Measurements from ENCODE around the gene CCDC197.

Gene CCDC197

DNA sequence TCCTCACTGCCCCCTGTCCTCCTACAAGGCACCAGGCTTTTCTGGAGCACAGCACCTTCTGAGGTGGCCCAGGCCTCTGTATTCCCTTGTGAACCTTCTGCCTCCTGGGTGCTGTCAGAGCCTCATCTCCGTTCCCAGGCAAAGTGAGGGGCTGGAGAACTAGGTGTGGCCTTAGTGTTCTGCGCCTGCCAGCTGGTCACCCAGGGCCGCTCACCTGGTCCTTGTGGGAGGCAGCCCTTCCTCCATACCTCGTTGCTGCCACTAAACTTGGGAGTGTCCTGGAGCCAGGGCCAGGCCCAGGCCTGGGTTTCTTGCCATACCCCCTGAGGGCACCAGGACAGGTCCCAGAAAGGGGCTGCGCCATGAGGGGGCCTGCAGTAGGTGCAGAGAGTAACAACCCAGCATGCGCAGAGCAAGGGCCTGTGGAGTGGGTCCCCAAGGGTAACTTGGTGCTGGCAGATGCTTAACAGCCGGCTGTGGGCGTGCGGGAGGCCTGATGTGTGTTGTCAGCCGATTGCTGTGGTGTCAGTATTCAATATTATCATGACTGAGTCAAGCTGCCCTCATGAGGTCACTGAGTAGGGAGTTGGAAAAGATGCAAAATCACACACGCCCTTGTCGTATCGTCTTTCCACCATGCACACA lies 46.1 kb downstream of the CCDC197 start:
- H3K27ac ChIP-seq (ENCODE audit: low read length) = no peak overlapping the region
- no peaks in the 10 kb centered on the region for H3K4me1 ChIP-seq (ENCODE audit: insufficient read depth, low read length)
- peaks cover 39% of the 10 kb centered on the region for H3K36me3 ChIP-seq (ENCODE audit: insufficient read depth, low read length)

DNA sequence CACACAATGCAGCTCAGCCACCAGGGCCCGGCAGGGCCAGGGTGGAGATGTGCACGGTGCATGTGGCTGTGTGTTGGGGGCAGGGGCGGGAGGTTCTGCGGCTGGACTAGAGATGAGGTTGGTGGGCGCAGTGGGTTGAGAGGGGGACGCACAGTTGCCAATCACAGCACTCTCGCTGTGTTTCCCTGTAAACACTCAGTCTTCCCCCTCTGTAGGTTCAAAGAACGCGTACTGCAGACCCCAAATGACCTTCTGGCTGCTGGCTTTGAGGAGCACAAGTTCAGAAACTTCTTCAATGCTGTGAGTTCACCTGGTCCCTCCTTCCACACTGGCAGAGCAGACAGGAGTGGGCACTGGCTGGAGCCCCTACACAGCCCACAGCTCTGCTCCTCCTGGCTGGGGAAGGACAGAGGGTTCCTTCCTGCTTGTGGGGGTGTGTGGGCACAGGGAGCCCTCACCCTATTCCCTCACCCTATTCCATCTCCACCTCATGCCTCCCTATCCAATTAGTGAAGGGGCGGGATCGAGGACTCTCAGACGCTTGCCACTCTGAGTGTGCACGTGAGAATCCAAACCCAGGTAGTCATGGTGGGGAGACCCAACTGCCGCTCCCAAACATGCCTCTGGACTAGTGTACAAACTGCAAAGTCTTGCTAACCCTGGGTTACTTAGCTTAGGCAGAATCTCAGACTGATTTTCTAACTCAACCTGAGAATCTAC lies 46.8 kb downstream of the CCDC197 start:
- H3K79me2 ChIP-seq (ENCODE audit: insufficient read depth, low read length) = no peaks in the 10 kb centered on the region
- no peak overlapping the region for H3K4me2 ChIP-seq (ENCODE audit: insufficient read depth, low read length)
- H3K27ac ChIP-seq (ENCODE audit: low read length) = no peak overlapping the region
- no peaks in the 10 kb centered on the region for H3K27me3 ChIP-seq (ENCODE audit: insufficient read depth, low read length, poor library complexity)
- TF ChIP-seq, protein P1, sequence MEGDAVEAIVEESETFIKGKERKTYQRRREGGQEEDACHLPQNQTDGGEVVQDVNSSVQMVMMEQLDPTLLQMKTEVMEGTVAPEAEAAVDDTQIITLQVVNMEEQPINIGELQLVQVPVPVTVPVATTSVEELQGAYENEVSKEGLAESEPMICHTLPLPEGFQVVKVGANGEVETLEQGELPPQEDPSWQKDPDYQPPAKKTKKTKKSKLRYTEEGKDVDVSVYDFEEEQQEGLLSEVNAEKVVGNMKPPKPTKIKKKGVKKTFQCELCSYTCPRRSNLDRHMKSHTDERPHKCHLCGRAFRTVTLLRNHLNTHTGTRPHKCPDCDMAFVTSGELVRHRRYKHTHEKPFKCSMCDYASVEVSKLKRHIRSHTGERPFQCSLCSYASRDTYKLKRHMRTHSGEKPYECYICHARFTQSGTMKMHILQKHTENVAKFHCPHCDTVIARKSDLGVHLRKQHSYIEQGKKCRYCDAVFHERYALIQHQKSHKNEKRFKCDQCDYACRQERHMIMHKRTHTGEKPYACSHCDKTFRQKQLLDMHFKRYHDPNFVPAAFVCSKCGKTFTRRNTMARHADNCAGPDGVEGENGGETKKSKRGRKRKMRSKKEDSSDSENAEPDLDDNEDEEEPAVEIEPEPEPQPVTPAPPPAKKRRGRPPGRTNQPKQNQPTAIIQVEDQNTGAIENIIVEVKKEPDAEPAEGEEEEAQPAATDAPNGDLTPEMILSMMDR (IDR thresholded peaks at IDR 0.05; ENCODE audit: borderline replicate concordance, extremely low read depth, low read length, poor library complexity, severe bottlenecking) = no peak
- TF ChIP-seq EZH2 (IDR thresholded peaks at IDR 0.05; ENCODE audit: borderline replicate concordance, low read depth, low read length, severe bottlenecking) = no peak
- H3K36me3 ChIP-seq (ENCODE audit: insufficient read depth, low read length) = peaks cover 46% of the 10 kb centered on the region
- no peaks in the 10 kb centered on the region for H3K9me3 ChIP-seq (ENCODE audit: insufficient read depth, low read length, severe bottlenecking)
- no peak overlapping the region for H2AFZ ChIP-seq (ENCODE audit: low read depth, low read length)
- DNase-seq (no peak), ATAC-seq (ENCODE audit: insufficient read depth, low read depth) (no peak)
- H3K4me3 ChIP-seq (ENCODE audit: low read depth in 1 of 2, low read length in 2 of 2) = no peak overlapping the region
- H4K20me1 ChIP-seq (ENCODE audit: insufficient read depth, low read length) = peaks cover 20% of the 10 kb centered on the region
- H3K9ac ChIP-seq (ENCODE audit: low read depth, low read length) = no peak overlapping the region
- H3K4me1 ChIP-seq (ENCODE audit: insufficient read depth, low read length) = no peaks in the 10 kb centered on the region

More for the DNA sequence above, 46.1 kb downstream of the CCDC197 start:
- ATAC-seq (ENCODE audit: insufficient read depth, low read depth) (no peak), DNase-seq (no peak)
- Histone ChIP-seq H3K4me3 (ENCODE audit: low read depth in 1 of 2, low read length in 2 of 2) (no peak overlapping the region), H3K4me2 (ENCODE audit: insufficient read depth, low read length) (no peak overlapping the region), H3K9me3 (ENCODE audit: insufficient read depth, low read length, severe bottlenecking) (no peaks in the 10 kb centered on the region), H4K20me1 (ENCODE audit: insufficient read depth, low read length) (peaks cover 15% of the 10 kb centered on the region), H3K27me3 (ENCODE audit: insufficient read depth, low read length, poor library complexity) (no peaks in the 10 kb centered on the region), H3K79me2 (ENCODE audit: insufficient read depth, low read length) (no peaks in the 10 kb centered on the region), H3K9ac (ENCODE audit: low read depth, low read length) (no peak overlapping the region), H2AFZ (ENCODE audit: low read depth, low read length) (no peak overlapping the region)
- TF ChIP-seq, protein P1 (IDR thresholded peaks at IDR 0.05; ENCODE audit: borderline replicate concordance, extremely low read depth, low read length, poor library complexity, severe bottlenecking) = no peak
- TF ChIP-seq EZH2 (IDR thresholded peaks at IDR 0.05; ENCODE audit: borderline replicate concordance, low read depth, low read length, severe bottlenecking) = no peak

DNA sequence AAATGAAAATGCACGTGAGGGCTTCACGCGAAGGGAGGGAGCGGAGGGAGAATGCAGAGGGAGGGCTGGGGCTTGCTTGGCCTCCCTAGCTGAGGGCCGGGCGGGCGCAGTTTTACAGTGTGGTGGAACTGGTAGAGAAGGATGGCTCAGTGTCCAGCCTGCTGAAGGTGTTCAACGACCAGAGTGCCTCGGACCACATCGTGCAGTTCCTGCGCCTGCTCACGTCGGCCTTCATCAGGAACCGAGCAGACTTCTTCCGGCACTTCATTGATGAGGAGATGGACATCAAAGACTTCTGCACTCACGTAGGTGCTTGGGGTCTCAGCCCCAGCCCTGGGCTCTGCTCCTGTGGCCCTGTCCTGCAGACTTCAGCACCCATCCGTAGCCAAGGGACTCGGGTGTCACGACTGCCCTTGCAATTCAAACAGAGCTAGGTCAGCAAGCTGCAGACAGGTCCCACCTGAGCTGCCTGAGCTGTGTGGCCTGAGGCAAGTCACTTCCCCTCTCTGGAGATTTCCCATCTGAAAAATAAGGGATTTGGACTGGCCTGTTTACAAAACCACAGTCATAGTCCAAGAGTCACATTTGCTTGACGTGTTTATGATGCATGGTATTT lies 47.5 kb downstream of the CCDC197 start:
- ATAC-seq (ENCODE audit: insufficient read depth, low read depth) (no peak), DNase-seq (no peak)
- Histone ChIP-seq H3K4me2 (ENCODE audit: insufficient read depth, low read length) (no peak overlapping the region), H3K27me3 (ENCODE audit: insufficient read depth, low read length, poor library complexity) (no peaks in the 10 kb centered on the region), H3K9me3 (ENCODE audit: insufficient read depth, low read length, severe bottlenecking) (no peaks in the 10 kb centered on the region), H3K9ac (ENCODE audit: low read depth, low read length) (no peak overlapping the region), H3K4me3 (ENCODE audit: low read depth in 1 of 2, low read length in 2 of 2) (no peak overlapping the region), H3K4me1 (ENCODE audit: insufficient read depth, low read length) (no peaks in the 10 kb centered on the region), H2AFZ (ENCODE audit: low read depth, low read length) (no peak overlapping the region), H3K36me3 (ENCODE audit: insufficient read depth, low read length) (peaks cover 52% of the 10 kb centered on the region), H4K20me1 (ENCODE audit: insufficient read depth, low read length) (peaks cover 20% of the 10 kb centered on the region), H3K27ac (ENCODE audit: low read length) (no peak overlapping the region), H3K79me2 (ENCODE audit: insufficient read depth, low read length) (no peaks in the 10 kb centered on the region)
- TF ChIP-seq, protein P1 (IDR thresholded peaks at IDR 0.05; ENCODE audit: borderline replicate concordance, extremely low read depth, low read length, poor library complexity, severe bottlenecking) = no peak
- no peak for TF ChIP-seq EZH2 (IDR thresholded peaks at IDR 0.05; ENCODE audit: borderline replicate concordance, low read depth, low read length, severe bottlenecking)

Data from DND-41 (cell line).